Mammary epithelial cell (primary cell): ENCODE measurements around the gene YIF1B.

ENCODE experiments used
- CTCF ChIP-seq, 2 donors: IDR thresholded peaks in 1 of 2; conservative IDR thresholded peaks in 1 of 2; 2 replicates each; pipeline ENCODE4 v1.5.1; 2011 to 2012; ENCODE audit warnings: inconsistent platforms in 2 of 2, low read length in 2 of 2, mild to moderate bottlenecking in 2 of 2, control low read depth in 1 of 2, low read depth in 1 of 2; ENCODE audit not compliant: insufficient read depth in 1 of 2; ENCODE audit errors: extremely low read depth in 1 of 2
- EZH2 ChIP-seq: IDR thresholded peaks from 2 replicates; pipeline ENCODE4 v1.6.1; 2012; ENCODE audit warnings: low read length, inconsistent platforms, borderline replicate concordance

GRCh38 chr19:38310986-38311385, 4.8 kb downstream of the YIF1B start:
- TF ChIP-seq CTCF (conservative IDR thresholded peaks at IDR 0.05 in 1 of 2, IDR thresholded peaks at IDR 0.05 in 1 of 2; ENCODE audit: extremely low read depth in 1 of 2, insufficient read depth in 1 of 2, low read depth in 1 of 2, low read length in 2 of 2) (no peak), EZH2 (no peak)
